Measurements from ENCODE around the gene RNASEH2B.

- TF ChIP-seq CTCF (IDR thresholded peaks at IDR 0.05; ENCODE audit: low read depth, low read length, poor library complexity, severe bottlenecking) (no peak), EZH2phosphoT487 (IDR thresholded peaks at IDR 0.05; ENCODE audit: borderline replicate concordance, low read length) (no peak)
These were observed 20.3 kb upstream of the RNASEH2B start for GRCh38 chr13:50889317-50889716.
